Activated T-cell treated with anti-CD3 and anti-CD28 coated beads, Interleukin-2, amount 50 U/mL, for 24 hours (primary cell): Measurements from ENCODE around the gene SMCO1.
"Not testable (repeated sequence)": the region's sequence is repeated elsewhere in the genome, so short reads cannot be mapped to it uniquely, and the experiment has no call there.

Experiments
- DNase-seq: peaks from one replicate; pipeline ENCODE4 v3.0.0-alpha.2; 2020
- H3K27ac Mint-ChIP-seq: 2 replicates; pipeline ENCODE4 v1.8.0; 2020; ENCODE audit warnings: mild to moderate bottlenecking, mixed read lengths
- H3K27me3 Mint-ChIP-seq: 2 replicates; pipeline ENCODE4 v1.8.0; 2020; ENCODE audit warnings: mixed read lengths
- H3K36me3 Mint-ChIP-seq: 2 replicates; pipeline ENCODE4 v1.8.0; 2020; ENCODE audit warnings: low read depth, mixed read lengths
- H3K4me1 Mint-ChIP-seq: 2 replicates; pipeline ENCODE4 v1.8.0; 2020; ENCODE audit warnings: low read depth, mixed read lengths
- H3K4me3 Mint-ChIP-seq: 2 replicates; pipeline ENCODE4 v1.8.0; 2020; ENCODE audit warnings: mild to moderate bottlenecking, moderate library complexity, mixed read lengths
- H3K9me3 Mint-ChIP-seq: 2 replicates; pipeline ENCODE4 v1.8.0; 2020; ENCODE audit warnings: mixed read lengths

SMCO1 gene

GRCh38 chr3:196489747-196490146 is 25.4 kb downstream of the SMCO1 start:
- Mint-ChIP-seq H3K4me1 (peaks cover 27% of the 10 kb centered on the region), H3K36me3 (peaks cover 57% of the 10 kb centered on the region), H3K9me3 (no peaks in the 10 kb centered on the region), H3K27me3 (no peaks in the 10 kb centered on the region), H3K27ac (no peak overlapping the region), H3K4me3 (no peak overlapping the region)
- DNase-seq, result no peak

DNA sequence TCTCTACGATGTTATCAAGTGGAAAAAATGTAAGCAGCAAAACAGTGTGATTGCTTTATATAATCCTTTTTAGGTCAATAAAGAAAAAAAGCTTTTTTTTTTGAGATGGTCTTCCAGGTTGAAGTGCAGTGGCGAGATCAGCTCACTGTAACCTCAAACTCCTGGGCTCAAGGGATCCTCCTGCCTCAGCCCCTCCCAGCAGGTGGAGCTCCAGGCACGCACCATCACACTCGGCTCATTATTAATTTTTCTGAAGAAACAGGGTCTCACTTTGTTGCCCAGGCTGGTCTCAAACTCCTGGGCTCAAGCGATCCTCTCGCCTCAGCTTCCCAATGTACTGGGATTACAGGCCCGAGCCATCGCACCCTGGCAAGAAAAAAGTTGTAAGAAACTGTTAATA is 28.9 kb downstream of the SMCO1 start:
- H3K27me3 Mint-ChIP-seq, result no peaks in the 10 kb centered on the region
- DNase-seq, result peak; percentile 50
- H3K36me3 Mint-ChIP-seq, result peaks cover 75% of the 10 kb centered on the region
- peak overlapping the region; percentile 11 for H3K27ac Mint-ChIP-seq
- no peaks in the 10 kb centered on the region for H3K9me3 Mint-ChIP-seq
- peaks cover 13% of the 10 kb centered on the region for H3K4me1 Mint-ChIP-seq
- H3K4me3 Mint-ChIP-seq, result no peak overlapping the region

DNA sequence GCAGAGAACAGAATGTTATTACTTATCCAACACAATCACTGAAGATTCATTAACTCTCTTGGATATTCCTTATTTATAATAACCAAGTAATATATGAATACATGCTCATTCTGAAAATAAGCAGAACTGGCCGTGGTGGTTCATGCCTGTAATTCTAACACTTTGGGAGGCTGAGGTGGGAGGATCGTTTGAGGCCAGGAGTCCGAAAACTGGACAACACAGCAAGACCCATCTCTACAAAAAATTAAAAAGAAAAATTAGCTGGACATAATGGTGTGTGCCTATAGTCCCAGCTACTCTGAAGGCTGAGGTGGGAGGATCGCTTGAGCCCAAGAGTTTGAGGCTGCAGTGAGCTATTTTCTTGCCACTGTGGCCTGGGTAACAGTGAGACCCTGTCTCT is 37.5 kb downstream of the SMCO1 start:
- no peak overlapping the region for H3K27ac Mint-ChIP-seq
- no peak for DNase-seq
- no peaks in the 10 kb centered on the region for H3K27me3 Mint-ChIP-seq
- no peaks in the 10 kb centered on the region for H3K9me3 Mint-ChIP-seq
- H3K4me1 Mint-ChIP-seq, result no peaks in the 10 kb centered on the region
- H3K36me3 Mint-ChIP-seq, result peaks cover 84% of the 10 kb centered on the region
- H3K4me3 Mint-ChIP-seq, result no peak overlapping the region

DNA sequence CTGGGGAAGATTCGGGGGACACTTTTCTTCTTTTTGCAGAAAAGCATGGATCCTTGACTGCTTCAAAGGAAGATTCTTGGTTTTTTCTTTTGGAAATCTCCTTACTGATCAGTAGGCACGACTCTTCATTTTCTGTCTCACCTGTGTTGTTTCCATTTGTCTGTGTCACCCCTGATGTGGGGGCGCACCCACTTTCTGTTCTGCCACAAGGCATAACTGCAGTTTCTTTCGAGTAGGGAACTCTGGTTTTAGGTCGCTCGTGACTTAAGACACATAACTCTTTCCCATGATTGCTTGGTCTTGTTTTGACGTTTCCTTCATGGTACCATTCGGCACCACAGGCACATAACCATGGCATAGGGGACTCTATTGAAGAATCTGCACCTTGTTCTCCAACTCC is 42.9 kb downstream of the SMCO1 start:
- Mint-ChIP-seq H3K27ac (peak overlapping the region; percentile 1), H3K27me3 (no peaks in the 10 kb centered on the region), H3K4me1 (peaks cover 10% of the 10 kb centered on the region), H3K36me3 (peaks cover 83% of the 10 kb centered on the region), H3K4me3 (no peak overlapping the region), H3K9me3 (no peaks in the 10 kb centered on the region)
- no peak for DNase-seq

DNA sequence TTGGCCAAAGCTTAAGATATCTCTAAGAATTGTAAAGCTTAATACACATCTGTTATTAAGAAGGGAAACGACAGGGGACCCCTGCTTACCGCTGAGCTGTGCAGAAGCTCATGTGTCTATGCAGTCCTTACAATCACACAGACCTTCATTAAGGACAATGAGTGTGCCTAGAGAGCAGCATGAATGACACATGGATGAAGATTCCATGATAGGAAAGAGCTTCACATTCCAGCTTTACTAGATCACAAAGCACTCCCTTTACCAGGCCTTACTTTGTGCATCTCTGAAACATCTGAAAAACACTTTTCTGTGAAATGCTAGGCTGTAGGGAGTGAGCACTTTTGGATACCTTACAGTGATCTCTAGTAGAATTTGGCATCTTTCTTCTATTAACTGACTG is 43.6 kb downstream of the SMCO1 start:
- peaks cover 78% of the 10 kb centered on the region for H3K36me3 Mint-ChIP-seq
- H3K4me3 Mint-ChIP-seq, result no peak overlapping the region
- no peaks in the 10 kb centered on the region for H3K9me3 Mint-ChIP-seq
- no peak for DNase-seq
- H3K27me3 Mint-ChIP-seq, result no peaks in the 10 kb centered on the region
- no peak overlapping the region for H3K27ac Mint-ChIP-seq
- peaks cover 10% of the 10 kb centered on the region for H3K4me1 Mint-ChIP-seq

DNA sequence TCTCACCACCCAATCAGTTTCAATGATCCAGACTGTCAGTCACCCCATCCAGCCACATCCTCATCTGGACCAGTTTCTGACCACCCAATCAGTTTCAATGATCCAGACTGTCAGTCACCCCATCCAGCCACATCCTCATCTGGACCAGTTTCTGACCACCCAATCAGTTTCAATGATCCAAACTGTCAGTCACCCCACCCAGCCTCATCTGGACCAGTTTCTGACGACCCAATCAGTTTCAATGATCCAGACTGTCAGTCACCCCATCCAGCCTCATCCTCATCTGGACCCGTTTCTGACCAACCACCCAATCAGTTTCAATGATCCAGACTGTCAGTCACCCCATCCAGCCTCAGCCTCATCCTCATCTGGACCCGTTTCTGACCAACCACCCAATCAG is 45.0 kb downstream of the SMCO1 start:
- H3K4me3 Mint-ChIP-seq, DNase-seq, H3K27ac Mint-ChIP-seq, H3K27me3 Mint-ChIP-seq, H3K9me3 Mint-ChIP-seq: not testable (repeated sequence)
- H3K4me1 Mint-ChIP-seq, result peaks cover 10% of the 10 kb centered on the region
- H3K36me3 Mint-ChIP-seq, result peaks cover 76% of the 10 kb centered on the region

DNA sequence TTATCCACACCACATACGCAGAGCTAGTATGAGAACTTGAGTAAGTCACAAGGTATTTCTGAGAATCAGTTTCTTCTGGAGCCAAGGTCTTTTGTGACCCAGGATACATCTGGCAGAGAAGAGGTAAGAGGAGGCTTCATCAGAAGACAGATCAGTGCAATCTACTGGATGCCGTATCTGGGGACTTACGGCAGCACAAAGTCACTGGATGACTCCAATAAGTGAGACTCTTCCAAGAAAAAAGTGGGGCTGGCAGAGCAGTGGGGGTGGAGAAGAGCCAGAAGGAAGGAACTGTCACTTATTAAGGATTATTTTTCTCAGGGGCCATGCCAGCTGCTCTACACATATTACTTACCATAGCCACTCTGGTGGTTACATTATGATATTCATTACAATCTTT is 51.3 kb downstream of the SMCO1 start:
- no peak for DNase-seq
- no peak overlapping the region for H3K27ac Mint-ChIP-seq
- H3K4me3 Mint-ChIP-seq, result no peak overlapping the region

GRCh38 chr3:196463478-196463756 is 51.7 kb downstream of the SMCO1 start:
- Mint-ChIP-seq H3K4me3 (no peak overlapping the region), H3K9me3 (peaks cover 7% of the 10 kb centered on the region), H3K27ac (no peak overlapping the region), H3K4me1 (peaks cover 16% of the 10 kb centered on the region), H3K36me3 (peaks cover 27% of the 10 kb centered on the region), H3K27me3 (no peaks in the 10 kb centered on the region)
- DNase-seq, result no peak

More for the DNA sequence above, 51.3 kb downstream of the SMCO1 start:
- no peaks in the 10 kb centered on the region for H3K27me3 Mint-ChIP-seq
- H3K9me3 Mint-ChIP-seq, result peaks cover 7% of the 10 kb centered on the region
- peaks cover 16% of the 10 kb centered on the region for H3K4me1 Mint-ChIP-seq
- H3K36me3 Mint-ChIP-seq, result peaks cover 30% of the 10 kb centered on the region

- H3K4me1 Mint-ChIP-seq, result peaks cover 19% of the 10 kb centered on the region
Measured at GRCh38 chr3:196462680-196463477, 52.3 kb downstream of the SMCO1 start.

DNA sequence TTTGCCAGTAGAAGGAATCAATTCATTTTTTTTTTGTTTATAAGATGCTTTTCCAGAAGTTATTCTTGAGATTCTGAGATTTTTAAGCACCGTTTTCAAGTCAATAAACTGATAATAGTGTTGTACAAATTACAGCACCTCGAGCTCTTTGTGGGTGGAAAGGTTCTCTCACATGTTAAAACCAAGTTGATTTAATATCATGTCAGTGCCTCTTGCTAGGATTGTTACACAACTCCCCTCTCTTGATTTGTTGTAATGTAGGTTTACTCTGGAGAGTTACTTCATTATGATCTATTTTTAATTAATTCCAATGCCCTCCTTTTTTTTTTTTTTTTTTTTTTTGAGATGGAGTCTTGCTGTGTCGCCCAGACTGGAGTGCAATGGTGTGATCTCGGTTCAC is 57.1 kb downstream of the SMCO1 start:
- H3K4me1 Mint-ChIP-seq, result peaks cover 21% of the 10 kb centered on the region
- no peaks in the 10 kb centered on the region for H3K27me3 Mint-ChIP-seq
- no peak overlapping the region for H3K4me3 Mint-ChIP-seq
- no peak for DNase-seq
- peaks cover 3% of the 10 kb centered on the region for H3K9me3 Mint-ChIP-seq
- no peak overlapping the region for H3K27ac Mint-ChIP-seq
- H3K36me3 Mint-ChIP-seq, result no peaks in the 10 kb centered on the region

More at GRCh38 chr3:196462680-196463477, 52.3 kb downstream of the SMCO1 start:
- H3K27me3 Mint-ChIP-seq, DNase-seq, H3K9me3 Mint-ChIP-seq, H3K27ac Mint-ChIP-seq, H3K4me3 Mint-ChIP-seq: not testable (repeated sequence)
- peaks cover 22% of the 10 kb centered on the region for H3K36me3 Mint-ChIP-seq

- not testable (repeated sequence) for H3K36me3 Mint-ChIP-seq, DNase-seq, H3K27ac Mint-ChIP-seq, H3K4me3 Mint-ChIP-seq, H3K9me3 Mint-ChIP-seq, H3K27me3 Mint-ChIP-seq
- peaks cover 21% of the 10 kb centered on the region for H3K4me1 Mint-ChIP-seq
Measured at GRCh38 chr3:196457470-196457869, 57.7 kb downstream of the SMCO1 start.
